Dedifferentiated amniotic fluid mesenchymal stem cell (primary cell): Measurements from ENCODE around the gene ANKRD9.
"Not testable (repeated sequence)": the region's sequence is repeated elsewhere in the genome, so short reads cannot be mapped to it uniquely, and the experiment has no call there.

Experiments used
- DNase-seq: peaks from one replicate; pipeline ENCODE4 v3.0.0-alpha.2; 2016; ENCODE audit errors: extremely low spot score

The ANKRD9 gene

GRCh38 chr14:102538602-102539543 lies 29.3 kb upstream of the ANKRD9 start:
- no peak for DNase-seq

- DNase-seq: no peak
These were observed 28.5 kb upstream of the ANKRD9 start for GRCh38 chr14:102537981-102538601.

GRCh38 chr14:102532204-102532658 lies 22.7 kb upstream of the ANKRD9 start:
- no peak for DNase-seq

- no peak for DNase-seq
These were observed 21.4 kb upstream of the ANKRD9 start for GRCh38 chr14:102530828-102531478.

- no peak for DNase-seq
These were observed 19.0 kb upstream of the ANKRD9 start for GRCh38 chr14:102528431-102529170.

GRCh38 chr14:102525929-102526497 lies 16.4 kb upstream of the ANKRD9 start:
- DNase-seq: no peak

GRCh38 chr14:102525219-102525928 lies 15.8 kb upstream of the ANKRD9 start:
- DNase-seq: peak; percentile 76

GRCh38 chr14:102524451-102525218 lies 15.1 kb upstream of the ANKRD9 start:
- peak; percentile 99 for DNase-seq

- no peak for DNase-seq
These were observed 14.2 kb upstream of the ANKRD9 start for GRCh38 chr14:102523569-102524450.

GRCh38 chr14:102523200-102523568 lies 13.6 kb upstream of the ANKRD9 start:
- DNase-seq: no peak

GRCh38 chr14:102519709-102520108 lies 10.1 kb upstream of the ANKRD9 start:
- DNase-seq: not testable (repeated sequence)

GRCh38 chr14:102518063-102518648 lies 8.6 kb upstream of the ANKRD9 start:
- DNase-seq: no peak

- no peak for DNase-seq
These were observed 8.0 kb upstream of the ANKRD9 start for GRCh38 chr14:102517392-102518062.

GRCh38 chr14:102516531-102517391 lies 7.2 kb upstream of the ANKRD9 start:
- no peak for DNase-seq

GRCh38 chr14:102514987-102515733 lies 5.6 kb upstream of the ANKRD9 start:
- no peak for DNase-seq
